ENCODE results near the gene SPHK1.
"Not testable (repeated sequence)": the region's sequence is repeated elsewhere in the genome, so short reads cannot be mapped to it uniquely, and the experiment has no call there.

The SPHK1 gene, protein sequence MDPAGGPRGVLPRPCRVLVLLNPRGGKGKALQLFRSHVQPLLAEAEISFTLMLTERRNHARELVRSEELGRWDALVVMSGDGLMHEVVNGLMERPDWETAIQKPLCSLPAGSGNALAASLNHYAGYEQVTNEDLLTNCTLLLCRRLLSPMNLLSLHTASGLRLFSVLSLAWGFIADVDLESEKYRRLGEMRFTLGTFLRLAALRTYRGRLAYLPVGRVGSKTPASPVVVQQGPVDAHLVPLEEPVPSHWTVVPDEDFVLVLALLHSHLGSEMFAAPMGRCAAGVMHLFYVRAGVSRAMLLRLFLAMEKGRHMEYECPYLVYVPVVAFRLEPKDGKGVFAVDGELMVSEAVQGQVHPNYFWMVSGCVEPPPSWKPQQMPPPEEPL

DNA sequence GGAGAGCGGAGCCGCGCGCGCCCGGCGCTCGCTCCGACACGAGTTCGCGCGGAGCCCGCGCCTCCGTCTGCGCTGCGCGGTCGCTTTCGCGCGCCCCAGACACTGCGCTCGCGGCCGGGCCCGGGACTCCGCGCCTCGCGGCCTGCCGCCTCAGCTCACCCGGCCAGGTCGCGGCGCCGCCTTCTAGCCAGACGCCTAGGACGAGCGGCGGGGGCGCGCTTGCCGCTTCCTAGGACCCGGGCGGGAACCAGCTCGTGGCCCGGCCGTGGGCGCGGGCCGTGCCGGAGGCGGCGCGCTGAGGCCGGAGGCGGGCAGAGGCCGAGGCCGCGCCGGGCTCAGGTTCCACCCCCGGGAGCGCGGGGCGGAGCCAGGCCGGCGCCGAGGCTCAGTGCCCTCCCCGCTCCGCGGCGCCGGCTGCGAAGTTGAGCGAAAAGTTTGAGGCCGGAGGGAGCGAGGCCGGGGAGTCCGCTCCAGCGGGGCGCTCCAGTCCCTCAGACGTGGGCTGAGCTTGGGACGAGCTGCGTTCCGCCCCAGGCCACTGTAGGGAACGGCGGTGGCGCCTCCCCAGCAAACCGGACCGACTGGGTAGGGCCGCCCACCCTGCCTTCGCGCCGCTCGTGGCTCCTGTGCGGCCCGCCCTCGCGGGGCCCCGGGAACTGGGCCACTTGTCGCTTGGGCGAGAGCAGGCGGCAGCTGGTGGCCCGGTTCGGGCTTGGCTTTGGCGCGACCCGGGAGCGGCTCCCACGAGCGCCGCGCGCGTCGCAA is at the start of gene SPHK1:
Gene SPHK1 (plus strand): TSS at position 388 of the 765 bp plus-strand sequence. CDS start 1,036 bp downstream, outside the sequence.
- peak; percentile 45 for DNase-seq

DNA sequence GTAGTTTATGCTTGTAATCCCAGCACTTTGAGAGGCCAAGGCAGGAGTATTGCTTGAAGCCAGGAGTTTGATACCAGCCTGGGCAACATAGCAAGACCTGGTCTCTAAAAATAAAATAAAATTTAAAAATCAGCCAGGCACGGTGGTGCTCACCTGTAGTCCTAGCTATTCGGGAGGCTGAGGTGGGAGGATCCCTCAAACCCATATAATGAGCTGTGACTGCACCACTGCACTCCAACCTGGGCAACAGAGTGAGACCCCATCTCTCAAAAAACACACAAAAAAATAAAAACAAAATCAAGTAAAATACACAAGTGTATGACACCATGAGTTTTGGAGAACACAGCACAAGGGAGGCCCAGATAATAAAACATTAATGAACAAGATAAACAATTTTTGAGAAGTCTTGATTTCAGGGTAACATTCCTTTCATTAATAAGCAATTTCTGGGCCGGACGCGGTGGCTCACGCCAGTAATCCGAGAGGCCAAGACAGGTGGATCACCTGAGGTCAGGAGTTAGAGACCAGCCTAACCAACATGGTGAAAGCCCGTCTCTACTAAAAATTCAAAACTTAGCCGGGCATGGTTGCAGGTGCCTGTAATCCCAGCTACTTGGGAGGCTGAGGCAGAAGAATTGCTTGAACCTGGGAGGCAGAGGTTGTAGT is 48.6 kb upstream of the SPHK1 start:
- DNase-seq = no peak

DNA sequence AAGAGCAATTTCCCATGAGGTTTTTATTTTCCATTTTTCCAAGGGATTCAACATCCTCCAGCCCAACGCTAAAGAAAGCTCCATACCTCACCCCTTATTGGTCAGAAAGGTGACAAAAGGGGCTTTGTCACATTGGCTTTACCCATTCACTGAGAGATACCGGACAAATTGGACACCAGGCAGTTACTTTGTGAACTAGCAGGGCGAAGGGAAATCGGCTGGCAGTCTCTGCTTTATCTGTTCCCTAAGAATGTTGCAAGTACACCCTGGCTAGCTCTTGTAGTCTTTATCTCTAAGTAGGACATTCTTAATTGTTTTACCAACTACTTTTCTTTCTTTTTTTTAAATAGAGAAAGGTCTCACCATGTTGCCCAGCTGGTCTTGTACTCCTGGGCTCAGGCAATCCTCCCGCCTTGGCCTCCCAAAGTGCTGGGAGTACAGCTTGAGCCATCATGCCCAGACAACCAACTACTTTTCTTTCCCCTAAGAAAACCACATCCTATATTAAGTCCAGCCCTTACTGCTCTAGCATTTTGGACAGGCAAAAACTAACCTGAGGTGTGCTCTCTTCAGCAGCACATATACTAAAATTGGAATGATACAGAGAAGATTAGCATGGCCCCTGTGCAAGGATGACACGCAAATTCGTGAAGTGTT is 47.5 kb upstream of the SPHK1 start:
- DNase-seq = no peak

DNA sequence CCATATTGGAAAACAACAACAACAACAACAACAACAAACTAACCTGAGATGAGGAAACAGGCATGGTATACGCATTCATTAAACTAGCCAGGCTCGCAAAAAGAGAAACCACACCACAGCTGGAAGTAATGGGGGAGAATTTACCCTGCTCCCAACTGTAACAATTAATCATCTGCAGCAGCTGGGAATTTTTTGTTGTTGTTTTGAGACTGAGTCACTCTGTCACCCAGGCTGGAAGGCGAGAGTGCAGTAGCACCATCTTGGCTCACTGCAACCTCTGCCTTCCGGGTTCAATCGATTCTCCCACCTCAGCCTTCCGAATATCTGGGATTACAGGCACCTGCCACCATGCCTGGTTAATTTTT is 47.0 kb upstream of the SPHK1 start:
- DNase-seq = no peak

DNA sequence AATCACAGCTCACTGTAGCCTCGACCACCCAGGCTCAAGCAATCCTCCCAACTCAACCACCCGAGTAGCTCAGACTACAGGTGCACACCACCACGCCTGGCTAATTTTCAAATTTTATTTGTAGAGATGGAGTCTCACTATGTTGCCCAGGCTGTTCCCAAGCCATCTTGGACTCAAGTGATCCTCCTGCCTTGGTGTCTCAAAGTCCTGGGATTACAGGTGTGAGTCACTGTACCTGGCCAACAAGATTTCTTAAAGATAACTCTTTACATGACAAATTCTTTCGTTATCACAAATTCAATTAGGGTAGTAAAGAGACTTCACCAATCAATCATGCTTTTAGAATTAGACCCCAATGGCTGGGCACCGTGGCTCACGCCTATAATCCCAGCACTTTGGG is 43.1 kb upstream of the SPHK1 start:
- DNase-seq = no peak

DNA sequence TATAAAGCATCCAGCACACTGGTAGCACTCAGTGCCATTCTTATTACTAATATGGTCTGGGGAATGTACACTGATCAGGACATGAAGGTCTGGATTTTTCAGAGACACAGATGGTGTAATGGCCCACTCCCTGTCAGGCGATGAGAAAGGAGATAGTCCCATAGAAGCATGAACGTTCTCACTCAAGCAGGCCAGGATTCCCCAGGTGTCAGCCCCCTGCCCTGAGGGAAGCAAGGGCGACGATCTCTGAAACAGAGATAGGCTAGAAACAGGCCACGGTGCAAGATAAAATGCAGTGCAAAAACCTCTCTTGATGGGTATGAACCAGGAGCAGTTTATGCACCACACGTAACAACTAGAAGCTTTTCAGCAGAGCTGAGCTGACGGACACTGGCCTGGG is 41.3 kb upstream of the SPHK1 start:
- DNase-seq = no peak

DNA sequence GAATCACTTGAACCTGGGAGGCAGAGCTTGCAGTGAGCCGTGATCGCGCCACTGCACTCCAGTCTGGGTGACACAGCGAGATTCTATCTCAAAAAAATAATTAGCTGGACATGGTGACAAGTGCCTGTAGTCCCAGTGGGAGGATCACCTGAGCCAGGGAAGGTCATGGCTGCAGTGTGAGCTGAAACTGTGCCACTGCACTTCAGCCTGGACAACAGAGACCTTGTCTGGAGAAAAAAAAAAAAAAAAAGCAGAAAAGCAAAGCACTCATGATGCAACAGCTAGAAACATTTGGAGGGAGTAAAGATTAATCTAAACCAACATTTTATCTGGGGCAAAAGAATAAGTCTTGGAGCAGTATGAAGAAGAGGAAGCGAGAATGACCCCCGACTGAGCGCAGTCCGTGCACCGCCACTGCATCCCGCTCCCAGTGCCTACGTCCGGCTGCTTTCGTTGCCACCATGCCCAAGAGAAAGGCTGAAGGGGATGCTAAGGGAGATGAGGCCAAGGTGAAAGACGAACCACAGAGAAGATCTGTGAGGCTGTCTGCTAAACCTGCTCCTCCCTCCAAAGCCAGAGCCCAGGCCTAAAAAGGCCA is 38.9 kb upstream of the SPHK1 start:
- no peak for DNase-seq

DNA sequence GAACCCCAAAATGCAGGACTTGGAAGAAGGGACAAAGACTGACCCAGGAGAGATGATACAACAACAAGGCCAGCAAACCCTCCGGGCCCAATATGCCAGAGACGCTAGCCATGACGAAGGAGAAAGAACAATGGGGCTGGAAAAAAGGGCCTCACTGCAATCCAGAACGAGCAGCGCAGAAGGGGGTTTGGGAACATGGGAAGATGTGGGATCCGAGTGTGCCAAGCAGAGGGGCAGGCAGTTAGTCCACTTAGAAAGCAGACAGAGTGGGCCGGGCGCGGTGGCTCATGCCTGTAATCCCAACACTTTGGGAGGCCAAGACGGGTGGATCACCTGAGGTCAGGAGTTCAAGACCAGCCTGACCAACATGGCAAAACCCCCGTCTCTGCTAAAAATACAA is 37.5 kb upstream of the SPHK1 start:
- not testable (repeated sequence) for DNase-seq

DNA sequence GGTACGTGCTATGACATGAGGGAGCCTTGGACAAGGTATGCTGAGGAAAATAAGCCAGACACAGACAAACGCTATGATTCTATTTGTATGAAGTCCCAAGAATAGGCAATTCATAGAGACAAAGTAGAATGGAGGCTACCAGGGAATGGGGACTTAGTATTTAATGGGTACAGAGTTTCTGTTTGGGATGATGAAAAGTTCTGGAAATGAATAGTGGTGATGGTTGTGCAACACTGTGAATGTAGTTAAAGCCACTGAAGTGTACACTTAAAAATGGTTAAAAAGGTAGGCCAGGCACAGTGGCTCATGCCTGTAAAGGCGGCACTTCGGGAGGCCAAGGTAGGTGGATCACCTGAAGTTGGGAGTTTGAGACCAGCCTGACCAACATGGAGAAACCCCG is 33.9 kb upstream of the SPHK1 start:
- no peak for DNase-seq

DNA sequence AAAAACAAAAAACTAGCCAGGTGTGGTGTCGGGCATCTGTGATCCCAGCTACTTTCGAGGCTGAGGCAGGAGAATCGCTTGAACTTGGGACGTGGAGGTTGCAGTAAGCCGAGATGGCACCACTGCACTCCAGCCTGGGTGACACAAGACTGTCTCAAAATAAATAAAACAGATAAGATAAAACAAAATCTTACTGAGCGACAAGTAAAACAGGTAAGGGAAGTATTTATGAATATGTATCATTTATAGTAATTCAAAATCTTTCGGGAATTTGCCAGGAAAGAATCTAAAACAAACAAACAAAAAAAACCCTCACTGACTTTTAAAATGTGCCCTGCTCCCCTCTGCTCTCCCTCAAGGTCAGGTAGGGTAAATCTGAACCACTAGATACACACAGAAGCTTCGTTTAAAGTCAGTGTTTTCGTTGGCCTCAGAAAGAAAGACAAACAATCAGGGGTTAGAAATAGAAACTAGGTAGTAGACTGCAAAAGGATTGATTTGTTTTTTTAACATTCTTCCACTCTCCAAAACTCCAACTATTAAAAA is 32.8 kb upstream of the SPHK1 start:
- no peak for DNase-seq

DNA sequence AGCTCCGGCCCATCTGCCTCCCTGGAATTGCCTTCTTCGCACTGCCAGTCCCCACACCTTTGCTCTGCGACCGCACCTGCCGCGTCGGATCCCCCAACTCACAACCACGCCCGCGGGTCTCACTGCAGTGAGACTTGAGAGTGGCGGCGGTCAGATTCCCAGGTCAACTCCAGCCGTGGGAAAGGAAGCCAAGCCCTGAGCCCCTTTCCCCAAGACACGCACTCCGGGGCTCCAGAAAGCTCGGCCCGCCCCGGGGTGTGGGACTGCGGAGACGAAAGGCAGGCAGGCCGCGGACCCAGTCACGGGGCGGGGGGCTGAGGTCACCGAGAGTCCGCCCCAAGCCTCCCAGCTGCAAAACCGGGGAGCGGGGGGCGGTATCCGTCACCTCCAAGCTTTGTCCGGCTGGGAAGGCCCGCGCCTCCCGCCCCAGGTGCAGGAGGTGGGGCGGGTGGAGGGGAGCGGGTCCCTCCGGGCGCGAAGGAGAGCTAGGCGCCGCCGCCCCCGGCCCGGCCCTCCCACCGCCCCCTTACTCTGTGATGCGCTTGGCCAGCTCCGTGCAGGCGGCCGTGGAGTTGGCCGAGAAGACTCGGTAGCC is 31.3 kb upstream of the SPHK1 start:
- DNase-seq = no peak

DNA sequence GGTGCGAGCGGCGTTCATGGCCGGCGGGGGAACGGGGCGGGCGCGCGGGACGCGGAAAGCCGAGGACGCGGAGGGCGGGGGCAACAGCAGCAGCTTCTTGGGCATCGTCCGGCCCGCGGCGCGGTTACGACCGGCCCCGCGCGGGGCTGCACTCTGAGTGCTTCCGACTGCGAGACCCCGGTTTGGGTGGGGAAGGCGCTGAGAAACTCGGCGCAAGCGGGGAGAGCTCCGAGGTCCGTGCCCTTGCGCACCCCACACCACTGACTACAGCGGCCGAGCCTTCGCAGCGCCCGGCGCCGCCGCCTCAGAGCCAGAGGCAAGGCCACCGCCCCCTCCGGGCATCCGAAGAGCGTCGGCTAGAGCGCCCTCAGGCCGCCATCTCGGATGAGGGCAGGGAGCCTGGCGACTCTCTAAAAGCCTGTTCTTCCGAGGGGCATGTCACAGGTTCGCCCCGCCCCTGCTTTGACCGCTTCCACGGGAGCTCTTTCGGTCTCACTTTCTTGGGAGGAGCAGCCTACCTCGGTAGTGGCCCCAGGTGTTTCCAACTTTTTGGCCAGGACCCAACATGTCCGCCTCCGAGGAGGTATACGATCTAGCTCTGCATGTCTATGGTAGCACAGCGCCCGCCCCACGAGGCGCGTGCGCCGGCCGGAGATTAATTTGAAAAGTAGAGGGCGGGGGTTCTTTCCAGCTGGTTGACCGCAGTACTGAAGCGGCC is 30.7 kb upstream of the SPHK1 start, which contains the start of gene PRPSAP1:
Gene PRPSAP1 (minus strand): TSS at position 318 of the 718 bp plus-strand sequence. CDS start 213 bp downstream, at position 105.
- peak; percentile 50 for DNase-seq

DNA sequence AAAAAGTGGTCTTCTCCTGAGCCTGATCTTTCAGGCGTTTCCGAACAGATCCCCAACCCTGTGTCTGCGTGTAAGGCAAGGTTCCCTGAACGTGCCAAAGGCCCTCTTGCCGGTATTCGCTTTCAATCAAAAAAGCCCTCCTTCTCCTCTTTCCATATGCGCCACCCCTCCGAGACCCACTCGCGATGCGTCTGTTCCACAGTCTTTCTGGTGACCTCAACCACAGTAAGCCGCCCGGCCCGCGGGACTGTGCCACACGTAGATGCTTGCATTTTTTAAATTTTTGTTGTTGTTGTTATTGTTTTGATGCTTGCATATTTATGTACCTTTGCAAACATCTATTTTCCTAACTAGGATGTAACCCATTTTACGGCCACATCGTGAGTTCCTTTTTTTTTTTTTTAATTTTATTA is 30.1 kb upstream of the SPHK1 start:
- no peak for DNase-seq

DNA sequence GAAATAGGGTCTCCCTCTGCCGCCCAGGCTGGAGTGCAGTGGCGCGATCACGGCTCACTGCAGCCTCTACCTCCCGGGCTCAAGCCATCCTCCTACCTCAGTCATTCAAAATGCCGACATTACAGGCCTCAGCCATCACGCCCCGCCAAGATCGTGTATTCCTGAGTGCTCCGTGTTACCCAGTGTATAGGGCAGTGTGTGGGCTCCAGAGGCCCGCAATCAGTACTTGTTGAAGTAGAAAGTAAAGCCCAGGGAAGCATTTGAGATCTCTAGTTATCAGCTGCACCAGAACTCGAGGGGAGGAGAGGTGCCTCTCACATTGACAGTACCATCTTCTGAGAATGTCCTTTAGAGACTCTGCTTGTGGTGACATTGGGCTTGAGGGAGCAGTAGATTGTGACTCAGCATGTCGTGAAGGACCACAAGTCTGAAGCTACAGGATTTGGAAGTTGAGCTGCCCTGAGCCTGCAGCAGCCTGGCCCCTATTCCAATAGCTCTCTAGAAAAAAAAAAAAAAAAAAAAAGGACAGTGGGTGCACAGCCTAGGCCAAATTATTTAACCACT is 29.6 kb upstream of the SPHK1 start:
- DNase-seq = no peak

DNA sequence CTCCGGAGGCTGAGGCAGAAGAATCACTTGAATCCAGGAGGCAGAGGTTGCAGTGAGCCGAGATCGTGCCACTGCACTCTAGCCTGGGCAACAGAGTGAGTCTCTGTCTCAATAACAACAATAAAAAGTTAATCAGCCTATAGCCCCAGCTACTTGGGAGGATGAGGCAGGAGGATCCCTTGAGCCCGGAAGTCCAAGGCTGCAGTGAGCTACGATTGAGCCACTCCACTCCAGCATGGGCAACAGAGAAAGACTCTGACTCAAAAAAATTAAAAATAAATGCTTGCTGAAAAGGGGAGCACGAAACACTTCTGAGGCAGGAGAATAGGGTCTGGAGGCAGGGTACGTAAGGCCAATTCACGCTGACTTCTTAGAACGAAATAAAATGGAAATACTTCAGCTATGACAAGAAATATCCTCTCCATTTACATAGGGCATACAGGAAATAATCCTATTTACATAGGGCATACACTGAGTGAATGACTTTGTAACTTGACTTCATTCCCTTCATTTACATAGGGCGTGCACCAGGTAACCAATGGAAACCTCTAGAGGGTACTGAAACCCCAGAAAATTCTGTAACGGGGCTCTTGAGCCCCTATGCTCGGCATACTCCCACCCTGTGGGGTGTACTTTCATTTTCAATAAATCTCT is 27.5 kb upstream of the SPHK1 start:
- DNase-seq = no peak

DNA sequence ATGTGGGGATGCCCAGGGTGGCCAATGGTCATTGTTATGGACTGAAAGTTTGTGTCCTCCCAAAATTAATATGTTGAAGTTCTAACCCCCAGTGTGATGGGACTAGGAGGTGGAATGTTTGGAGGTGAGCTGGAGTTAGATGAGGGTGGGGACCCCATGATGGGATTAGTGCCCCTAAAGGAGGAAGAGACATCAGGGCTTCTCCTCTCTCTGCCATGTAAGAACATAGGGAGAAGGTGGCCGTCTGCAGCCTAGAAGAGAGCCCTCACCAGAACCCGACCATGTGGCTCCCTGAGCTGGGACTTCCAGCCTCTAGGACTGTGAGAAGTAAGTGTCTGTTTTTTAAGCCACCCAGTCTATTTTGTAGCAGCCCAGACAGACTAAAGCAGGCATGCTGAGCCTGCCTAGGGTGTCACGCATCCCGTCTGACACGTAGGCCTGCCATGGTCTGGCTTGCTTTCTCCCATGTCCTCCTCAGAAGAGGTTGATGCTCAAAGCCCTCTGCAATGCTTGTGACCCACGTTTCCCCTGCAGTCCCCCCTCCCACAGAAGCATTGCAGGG is 26.7 kb upstream of the SPHK1 start:
- DNase-seq = no peak

DNA sequence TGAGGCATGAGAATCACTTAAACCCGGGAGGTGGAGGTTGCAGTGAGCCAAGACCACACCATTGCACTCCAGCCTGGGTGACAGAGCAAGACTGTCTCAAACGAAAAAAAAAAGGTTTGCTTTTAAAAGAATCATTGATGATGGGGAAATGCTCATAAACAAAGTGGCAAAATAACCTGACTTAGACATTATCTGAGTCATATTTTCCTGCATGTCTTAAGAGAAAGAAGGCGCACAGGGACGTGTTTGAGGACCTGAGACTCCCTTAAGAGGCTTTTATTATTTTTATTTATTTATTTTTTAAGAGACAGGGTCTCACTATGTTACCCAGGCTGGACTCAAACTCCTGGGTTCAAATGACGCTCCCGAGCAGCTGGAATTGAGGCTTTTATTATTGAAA is 25.0 kb upstream of the SPHK1 start:
- DNase-seq = no peak

DNA sequence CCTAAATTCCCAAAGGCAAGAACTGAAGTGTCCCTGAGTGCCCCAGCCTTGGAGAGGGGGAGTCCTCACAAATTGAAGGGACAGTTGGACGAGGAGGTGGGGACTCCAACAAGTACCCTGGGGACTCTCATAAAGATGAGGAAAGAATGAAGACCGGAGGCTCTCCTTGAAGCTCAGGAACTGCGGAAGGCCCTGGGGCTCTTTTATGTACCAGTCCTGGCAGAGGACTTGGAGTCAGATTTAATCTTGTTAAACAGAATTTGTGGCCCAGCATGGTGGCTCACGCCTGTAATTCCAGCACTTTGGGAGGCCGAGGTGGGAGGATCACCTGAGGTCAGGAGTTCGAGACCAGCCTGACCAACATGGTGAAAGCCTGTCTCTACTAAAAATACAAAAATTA is 24.6 kb upstream of the SPHK1 start:
- DNase-seq = not testable (repeated sequence)

DNA sequence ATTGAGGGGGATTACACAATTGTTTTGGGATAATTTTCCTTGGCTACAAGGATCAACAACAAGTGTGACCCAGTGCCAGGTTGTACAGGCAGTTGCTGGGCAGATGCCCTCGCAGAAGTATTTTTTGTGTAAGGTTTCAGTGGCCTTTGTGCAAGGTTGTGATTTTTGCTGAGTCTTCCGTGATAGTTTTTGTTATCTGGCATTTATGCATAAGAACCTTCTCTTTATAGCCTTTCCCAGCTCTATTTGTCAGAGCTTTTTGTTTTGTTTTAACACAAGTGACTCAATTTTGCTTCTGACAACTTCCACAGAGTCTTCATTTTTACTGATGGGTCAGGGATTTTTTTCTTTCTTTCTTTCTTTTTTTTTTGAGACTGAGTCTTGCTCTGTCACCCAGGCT is 23.9 kb upstream of the SPHK1 start:
- no peak for DNase-seq
